Mononuclear cell (primary cell): ENCODE data around the gene RPL7A. TPM values are rescaled to one million over a fixed set of nuclear protein-coding genes. Genes with fewer than 3 reads are reported as not detected.
"Not testable (repeated sequence)": the region's sequence is repeated elsewhere in the genome, so short reads cannot be mapped to it uniquely, and the experiment has no call there.

Experiments
- H3K27me3 ChIP-seq: 2 replicates; pipeline ENCODE4 v1.6.0; 2011; ENCODE audit warnings: low read length, control low read depth; ENCODE audit not compliant: insufficient read depth
- H3K4me1 ChIP-seq: 2 replicates; pipeline ENCODE4 v1.5.1; 2011; ENCODE audit warnings: mild to moderate bottlenecking, low read length, control low read depth; ENCODE audit not compliant: insufficient read depth
- H3K4me3 ChIP-seq: 2 replicates; pipeline ENCODE4 v1.5.1; 2011; ENCODE audit warnings: mild to moderate bottlenecking, low read length, moderate library complexity
- H3K9me3 ChIP-seq: 2 replicates; pipeline ENCODE4 v1.5.1; 2011; ENCODE audit warnings: low read depth, mild to moderate bottlenecking, control low read depth, low read length
- total RNA-seq: library from RNA; depleted of rRNA; stranded (reverse); fragments of >200 nt; gene quantifications from one replicate; pipeline ENCODE4 v1.2.3, GENCODE V29; 2012

Gene RPL7A
- total RNA-seq, 1 donor: 2,463 TPM

GRCh38 chr9:133367221-133367620 is 19.2 kb downstream of the RPL7A start:
- Histone ChIP-seq H3K9me3 (no peaks in the 10 kb centered on the region), H3K4me3 (no peak overlapping the region), H3K4me1 (peaks cover 45% of the 10 kb centered on the region), H3K27me3 (no peaks in the 10 kb centered on the region)

GRCh38 chr9:133367778-133368177 is 19.8 kb downstream of the RPL7A start:
- Histone ChIP-seq H3K9me3 (no peaks in the 10 kb centered on the region), H3K4me3 (no peak overlapping the region), H3K27me3 (no peaks in the 10 kb centered on the region), H3K4me1 (peaks cover 51% of the 10 kb centered on the region)

GRCh38 chr9:133368249-133368881 is 20.3 kb downstream of the RPL7A start:
- Histone ChIP-seq H3K4me3 (no peak overlapping the region), H3K9me3 (no peaks in the 10 kb centered on the region), H3K27me3 (no peaks in the 10 kb centered on the region), H3K4me1 (peaks cover 57% of the 10 kb centered on the region)

- no peak overlapping the region for H3K4me3 ChIP-seq
- peaks cover 67% of the 10 kb centered on the region for H3K4me1 ChIP-seq
- H3K9me3 ChIP-seq: no peaks in the 10 kb centered on the region
- H3K27me3 ChIP-seq: no peaks in the 10 kb centered on the region
Observed at GRCh38 chr9:133369422-133369821, 21.4 kb downstream of the RPL7A start.

GRCh38 chr9:133369933-133370332 is 21.9 kb downstream of the RPL7A start:
- Histone ChIP-seq H3K27me3 (no peaks in the 10 kb centered on the region), H3K4me1 (peaks cover 72% of the 10 kb centered on the region), H3K4me3 (no peak overlapping the region), H3K9me3 (no peaks in the 10 kb centered on the region)

- H3K4me3 ChIP-seq: peak overlapping the region; percentile 18
- no peaks in the 10 kb centered on the region for H3K27me3 ChIP-seq
- peaks cover 76% of the 10 kb centered on the region for H3K4me1 ChIP-seq
- no peaks in the 10 kb centered on the region for H3K9me3 ChIP-seq
Observed at GRCh38 chr9:133370685-133371084, 22.7 kb downstream of the RPL7A start.

GRCh38 chr9:133371261-133371711 is 23.3 kb downstream of the RPL7A start:
- Histone ChIP-seq H3K4me3 (peak overlapping the region; percentile 18), H3K27me3 (no peaks in the 10 kb centered on the region), H3K4me1 (peaks cover 76% of the 10 kb centered on the region), H3K9me3 (no peaks in the 10 kb centered on the region)

GRCh38 chr9:133372144-133372543 is 24.1 kb downstream of the RPL7A start:
- H3K9me3 ChIP-seq: no peaks in the 10 kb centered on the region
- H3K27me3 ChIP-seq: no peaks in the 10 kb centered on the region
- H3K4me3 ChIP-seq: no peak overlapping the region
- H3K4me1 ChIP-seq: peaks cover 82% of the 10 kb centered on the region

- Histone ChIP-seq H3K9me3 (no peaks in the 10 kb centered on the region), H3K4me1 (peaks cover 62% of the 10 kb centered on the region), H3K4me3 (peak overlapping the region; percentile 76), H3K27me3 (no peaks in the 10 kb centered on the region)
Observed at GRCh38 chr9:133374612-133375115, 26.6 kb downstream of the RPL7A start.

GRCh38 chr9:133375116-133375723 is 27.2 kb downstream of the RPL7A start:
- Histone ChIP-seq H3K4me3 (peak overlapping the region; percentile 76), H3K4me1 (peaks cover 56% of the 10 kb centered on the region), H3K27me3 (no peaks in the 10 kb centered on the region), H3K9me3 (no peaks in the 10 kb centered on the region)

GRCh38 chr9:133375724-133376654 is 28.0 kb downstream of the RPL7A start, which contains the start of the genes STKLD1 and SURF4:
Gene STKLD1 (plus strand): TSS chr9:133376366. CDS start chr9:133376474, 108 bp downstream.
Gene SURF4 (minus strand): TSS chr9:133376060. CDS start chr9:133375969, 91 bp downstream.
- Histone ChIP-seq H3K27me3 (no peaks in the 10 kb centered on the region), H3K4me3 (peak within 1 kb of the TSS; percentile 76), H3K4me1 (peaks cover 49% of the 10 kb centered on the region), H3K9me3 (no peaks in the 10 kb centered on the region)

- not testable (repeated sequence) for H3K4me3 ChIP-seq, H3K27me3 ChIP-seq, H3K9me3 ChIP-seq
- peaks cover 36% of the 10 kb centered on the region for H3K4me1 ChIP-seq
Observed at GRCh38 chr9:133377280-133377679, 29.3 kb downstream of the RPL7A start.

- no peaks in the 10 kb centered on the region for H3K27me3 ChIP-seq
- peaks cover 31% of the 10 kb centered on the region for H3K4me1 ChIP-seq
- no peaks in the 10 kb centered on the region for H3K9me3 ChIP-seq
- no peak overlapping the region for H3K4me3 ChIP-seq
Observed at GRCh38 chr9:133377721-133378216, 29.8 kb downstream of the RPL7A start.

- Histone ChIP-seq H3K4me1 (peaks cover 24% of the 10 kb centered on the region), H3K9me3 (no peaks in the 10 kb centered on the region), H3K27me3 (no peaks in the 10 kb centered on the region), H3K4me3 (no peak overlapping the region)
Observed at GRCh38 chr9:133378408-133378962, 30.5 kb downstream of the RPL7A start.
